Coronary artery (tissue), 2 donors: ENCODE data around the gene SYNC.
A peak's percentile ranks its signal among the peaks of the same experiment; 100 is the strongest.
"Not testable (repeated sequence)": the region's sequence is repeated elsewhere in the genome, so short reads cannot be mapped to it uniquely, and the experiment has no call there.

Source experiments
- DNase-seq: peaks from one replicate; pipeline ENCODE4 v3.0.0-alpha.2; 2017; ENCODE audit warnings: low spot score
- H3K27ac ChIP-seq, 2 donors: fragments of 200-600 bp; sonication (generic); one replicate each; pipeline ENCODE4 v1.5.1; 2016 to 2019
- H3K4me3 ChIP-seq: fragments of 200-600 bp; sonication (generic); 2 replicates; pipeline ENCODE4 v1.5.1; 2016; ENCODE audit warnings: mild to moderate bottlenecking, moderate library complexity
- CTCF ChIP-seq: fragments of 200-600 bp; sonication (generic); IDR thresholded peaks from one replicate; pipeline ENCODE4 v1.5.1; 2019; ENCODE audit warnings: antibody characterized with exemption

SYNC gene

GRCh38 chr1:32703479-32704291 is 1.1 kb upstream of the SYNC start:
- Histone ChIP-seq H3K27ac (peak overlapping the region; percentile 91 to 98), H3K4me3 (peak overlapping the region; percentile 77)
- peak; percentile 86 for DNase-seq
- TF ChIP-seq CTCF: no peak

- no peak for TF ChIP-seq CTCF
- Histone ChIP-seq H3K27ac (peak overlapping the region; percentile 91 to 98), H3K4me3 (peak overlapping the region; percentile 77)
- peak; percentile 77 for DNase-seq
These were observed 495 bp downstream of the SYNC start for GRCh38 chr1:32701951-32702598.

GRCh38 chr1:32701421-32701911 is 1.1 kb downstream of the SYNC start:
- DNase-seq: no peak
- peak overlapping the region; percentile 77 for H3K4me3 ChIP-seq

GRCh38 chr1:32696996-32697395 is 5.6 kb downstream of the SYNC start:
- H3K27ac ChIP-seq, H3K4me3 ChIP-seq, DNase-seq: not testable (repeated sequence)

More at GRCh38 chr1:32701421-32701911, 1.1 kb downstream of the SYNC start:
- TF ChIP-seq CTCF: no peak
- peak overlapping the region; percentile 91 to 98 for H3K27ac ChIP-seq

- DNase-seq: no peak
- no peak for TF ChIP-seq CTCF
- Histone ChIP-seq H3K27ac (peak overlapping the region in 1 of 2 donors; percentile 64), H3K4me3 (no peak overlapping the region)
These were observed 6.5 kb downstream of the SYNC start for GRCh38 chr1:32696041-32696440.

GRCh38 chr1:32695098-32695904 is 7.3 kb downstream of the SYNC start:
- peak overlapping the region; percentile 26 to 64 for H3K27ac ChIP-seq
- DNase-seq: peak; percentile 82
- no peak for TF ChIP-seq CTCF
- no peak overlapping the region for H3K4me3 ChIP-seq
